IMR-90 (cell line): ENCODE results near the gene PRSS2. TPM values are rescaled to one million over a fixed set of nuclear protein-coding genes. Genes with fewer than 3 reads are reported as not detected.

ENCODE experiments used
- ATAC-seq: fragments of 200-7000 bp; cut with Tn5 transposase; 2 replicates; pipeline ENCODE4 v1.9.1; 2020; ENCODE audit warnings: low read depth, mild to moderate bottlenecking, moderate library complexity
- BruUV-seq: library from RNA; stranded (reverse); fragments of 400-500 nt; replicated peaks from 2 replicates; lab custom pipeline; 2021; lab: Mats Ljungman, UMichigan
- CTCF ChIA-PET: fragments of 300-600 bp; formaldehyde crosslinking; extraction: SDS; loops from one replicate; lab custom pipeline; 2021; ENCODE audit warnings: antibody characterized with exemption; lab: Yijun Ruan, JAX
- POLR2A ChIA-PET: fragments of 300-600 bp; sonication (Branson Sonifier 250); formaldehyde crosslinking; loops from one replicate; lab custom pipeline; 2022; ENCODE audit warnings: antibody characterized with exemption; ENCODE audit not compliant: unreplicated experiment; lab: Charles Lee
- DNase-seq: peaks from one replicate; pipeline ENCODE4 v3.0.0; 2013
- H2AFZ ChIP-seq: replicated peaks from 2 replicates; pipeline ENCODE3; 2013; ENCODE audit warnings: low read length, mild to moderate bottlenecking; ENCODE audit not compliant: poor library complexity
- H2AK5ac ChIP-seq: 2 replicates; pipeline ENCODE4 v1.6.1; 2013; ENCODE audit warnings: low read depth, low read length, inconsistent platforms
- H2AK9ac ChIP-seq: replicated peaks from 2 replicates; pipeline ENCODE3; 2013; ENCODE audit warnings: mild to moderate bottlenecking, low read depth, low read length, moderate library complexity; ENCODE audit not compliant: poor library complexity
- H2BK120ac ChIP-seq: 2 replicates; pipeline ENCODE4 v1.6.1; 2013; ENCODE audit warnings: low read depth, low read length, inconsistent platforms
- H2BK15ac ChIP-seq: 3 replicates; pipeline ENCODE4 v1.6.1; 2013; ENCODE audit warnings: low read depth, low read length, inconsistent platforms
- H2BK20ac ChIP-seq: 2 replicates; pipeline ENCODE4 v1.6.1; 2013; ENCODE audit warnings: low read depth, mild to moderate bottlenecking, inconsistent platforms, low read length, moderate library complexity
- H2BK5ac ChIP-seq: 2 replicates; pipeline ENCODE4 v1.6.1; 2013; ENCODE audit warnings: mild to moderate bottlenecking, low read depth, low read length, inconsistent platforms; ENCODE audit not compliant: poor library complexity, severe bottlenecking
- H3K14ac ChIP-seq: replicated peaks from 2 replicates; pipeline ENCODE4 v1.6.1; 2013; ENCODE audit warnings: low read depth, low read length, inconsistent platforms
- H3K18ac ChIP-seq: 2 replicates; pipeline ENCODE4 v1.6.1; 2013; ENCODE audit warnings: low read depth, low read length, control low read depth
- H3K23ac ChIP-seq: 2 replicates; pipeline ENCODE4 v1.6.1; 2013; ENCODE audit warnings: low read depth, low read length, inconsistent platforms
- H3K27ac ChIP-seq: 2 replicates; pipeline ENCODE4 v1.5.1; 2013; ENCODE audit warnings: mild to moderate bottlenecking, control low read depth, low read length; ENCODE audit not compliant: insufficient read depth
- H3K27me3 ChIP-seq: 2 replicates; pipeline ENCODE4 v1.6.1; 2013; ENCODE audit warnings: low read length; ENCODE audit not compliant: control insufficient read depth, insufficient read depth
- H3K36me3 ChIP-seq: 2 replicates; pipeline ENCODE4 v1.6.1; 2013; ENCODE audit warnings: low read length, mixed read lengths; ENCODE audit not compliant: control insufficient read depth, insufficient read depth
- H3K4ac ChIP-seq: 2 replicates; pipeline ENCODE4 v1.6.1; 2013; ENCODE audit warnings: low read depth, low read length, inconsistent platforms
- H3K4me1 ChIP-seq: 2 replicates; pipeline ENCODE4 v1.6.1; 2013; ENCODE audit warnings: low read length, mixed read lengths; ENCODE audit not compliant: control insufficient read depth, insufficient read depth
- H3K4me2 ChIP-seq: 2 replicates; pipeline ENCODE4 v1.6.1; 2013; ENCODE audit warnings: low read depth, mild to moderate bottlenecking, control low read depth, low read length, moderate library complexity
- H3K4me3 ChIP-seq: 2 replicates; pipeline ENCODE4 v1.5.1; 2013; ENCODE audit warnings: low read depth, mild to moderate bottlenecking, control low read depth, low read length, moderate library complexity; ENCODE audit not compliant: insufficient read depth
- H3K56ac ChIP-seq: 2 replicates; pipeline ENCODE4 v1.6.1; 2013; ENCODE audit warnings: low read length, inconsistent platforms; ENCODE audit not compliant: insufficient read depth; ENCODE audit errors: extremely low read depth
- H3K79me1 ChIP-seq, 2 experiments: 2 replicates each; pipeline ENCODE4 v1.6.1; 2013; ENCODE audit warnings: low read length in 2 of 2, inconsistent platforms in 1 of 2, low read depth in 1 of 2
- H3K9ac ChIP-seq: 2 replicates; pipeline ENCODE4 v1.6.1; 2013; ENCODE audit warnings: low read depth, low read length, control low read depth
- H3K9me1 ChIP-seq: 2 replicates; pipeline ENCODE4 v1.6.1; 2013; ENCODE audit warnings: low read length, inconsistent platforms; ENCODE audit not compliant: insufficient read depth
- H3K9me3 ChIP-seq: 2 replicates; pipeline ENCODE4 v1.6.1; 2013; ENCODE audit warnings: low read length; ENCODE audit not compliant: control insufficient read depth, insufficient read depth
- H4K20me1 ChIP-seq: 2 replicates; pipeline ENCODE4 v1.6.1; 2013; ENCODE audit warnings: low read length, inconsistent platforms; ENCODE audit not compliant: insufficient read depth
- H4K5ac ChIP-seq: 2 replicates; pipeline ENCODE4 v1.6.1; 2013; ENCODE audit warnings: mild to moderate bottlenecking, low read depth, low read length, control low read depth
- H4K8ac ChIP-seq, 2 experiments: 2 replicates each; pipeline ENCODE4 v1.6.1; 2013; ENCODE audit warnings: low read depth in 2 of 2, low read length in 2 of 2, control low read depth in 1 of 2, inconsistent platforms in 1 of 2
- H4K91ac ChIP-seq: 2 replicates; pipeline ENCODE4 v1.6.1; 2013; ENCODE audit warnings: low read depth, low read length, inconsistent platforms; ENCODE audit not compliant: insufficient read depth
- BHLHE40 ChIP-seq: fragments of 150-350 bp; IDR thresholded peaks from 2 replicates; pipeline ENCODE4 v1.6.1; 2016; ENCODE audit warnings: mild to moderate bottlenecking, low read depth, low read length
- CEBPB ChIP-seq: IDR thresholded peaks from 2 replicates; pipeline ENCODE4 v1.6.1; 2012; ENCODE audit warnings: low read depth, low read length, improper control_type of control experiment
- CHD1 ChIP-seq: IDR thresholded peaks from 2 replicates; pipeline ENCODE4 v1.6.1; 2012; ENCODE audit warnings: low read depth, low read length, improper control_type of control experiment
- MAFK ChIP-seq: IDR thresholded peaks from 2 replicates; pipeline ENCODE4 v1.6.1; 2012; ENCODE audit warnings: low read depth, low read length, improper control_type of control experiment
- MAZ ChIP-seq: IDR thresholded peaks from 2 replicates; pipeline ENCODE4 v1.6.1; 2012; ENCODE audit warnings: low read depth, mild to moderate bottlenecking, low read length, improper control_type of control experiment, moderate library complexity, borderline replicate concordance
- MXI1 ChIP-seq: IDR thresholded peaks from 2 replicates; pipeline ENCODE4 v1.6.1; 2012; ENCODE audit warnings: low read depth, mild to moderate bottlenecking, low read length, moderate library complexity, borderline replicate concordance
- NFE2L2 ChIP-seq: fragments of 150-350 bp; IDR thresholded peaks from 2 replicates; pipeline ENCODE4 v1.6.1; 2016; ENCODE audit warnings: low read depth, mild to moderate bottlenecking, low read length
- POLR2A ChIP-seq: IDR thresholded peaks from 2 replicates; pipeline ENCODE4 v1.6.1; 2012; ENCODE audit warnings: mild to moderate bottlenecking, low read depth, low read length
- RAD21 ChIP-seq: IDR thresholded peaks from 2 replicates; pipeline ENCODE4 v1.6.1; 2012; ENCODE audit warnings: low read length, improper control_type of control experiment
- RCOR1 ChIP-seq: IDR thresholded peaks from 2 replicates; pipeline ENCODE4 v1.6.1; 2012; ENCODE audit warnings: mild to moderate bottlenecking, low read length, improper control_type of control experiment; ENCODE audit not compliant: insufficient replicate concordance
- RFX5 ChIP-seq: IDR thresholded peaks from 2 replicates; pipeline ENCODE4 v1.8.0; 2012; ENCODE audit warnings: low read depth, mild to moderate bottlenecking, low read length, moderate library complexity
- SMC3 ChIP-seq: fragments of 150-350 bp; IDR thresholded peaks from 2 replicates; pipeline ENCODE4 v1.6.1; 2016; ENCODE audit warnings: low read depth, mild to moderate bottlenecking, antibody characterized with exemption, low read length, moderate library complexity
- WGBS, 2 experiments: methylation state at CpG; one replicate each; pipeline versions ENCODE4 v1.1.5 to v1.1.7; 2013; ENCODE audit warnings: missing lambda C conversion rate in 2 of 2; ENCODE audit not compliant: insufficient read length in 1 of 2; ENCODE audit errors: extremely low coverage in 2 of 2; 5-methylcytosine and 5-hydroxymethylcytosine counted together
- dilution Hi-C: fragments of 300-500 bp; cut with HindIII; formaldehyde crosslinking; loops from one replicate; pipeline ENCODE4 v1.14.3; 2018; ENCODE audit warnings: low sequenced_read_pairs; ENCODE audit not compliant: unreplicated experiment
- in situ Hi-C: fragments of 300-500 bp; cut with MboI; formaldehyde crosslinking; loops from 3 replicates; pipeline ENCODE4 v1.14.3; 2019; ENCODE audit warnings: low sequenced_read_pairs, inconsistent platforms, mixed read lengths
- intact Hi-C: fragments of 100-400 bp; cut with micrococcal nuclease; formaldehyde crosslinking; loops from 2 replicates; pipeline ENCODE4 v1.10.0; 2022
- polyA plus RNA-seq, 3 experiments: library from polyadenylated mRNA; depleted of rRNA; stranded (reverse); fragments of >200 nt; gene quantifications; 2 replicates each; pipeline ENCODE4 v1.2.3, GENCODE V29; 2012; ENCODE audit warnings: low replicate concordance in 1 of 3
- total RNA-seq: library from RNA; depleted of rRNA; stranded (reverse); fragments of >200 nt; gene quantifications from 2 replicates; pipeline ENCODE4 v1.2.3, GENCODE V29; 2012
- TF ChIP-seq, protein P1 (sequence below): conservative IDR thresholded peaks from 2 replicates; pipeline ENCODE4 v1.5.1; 2012; ENCODE audit warnings: mild to moderate bottlenecking, low read depth, low read length, improper control_type of control experiment
- TF ChIP-seq, protein P2 (sequence below): fragments of 150-350 bp; IDR thresholded peaks from 2 replicates; pipeline ENCODE4 v1.6.1; 2017; ENCODE audit warnings: mild to moderate bottlenecking, antibody characterized with exemption, low read length, low read depth
- TF ChIP-seq, protein P3 (sequence below): fragments of 150-350 bp; IDR thresholded peaks from 2 replicates; pipeline ENCODE4 v1.6.1; 2016; ENCODE audit warnings: low read depth, mild to moderate bottlenecking, low read length, moderate library complexity, borderline replicate concordance

Gene PRSS2
- total and polyA plus RNA-seq, 2 of the 4 experiments (the other 2 are of a cell fraction) = not detected

DNA sequence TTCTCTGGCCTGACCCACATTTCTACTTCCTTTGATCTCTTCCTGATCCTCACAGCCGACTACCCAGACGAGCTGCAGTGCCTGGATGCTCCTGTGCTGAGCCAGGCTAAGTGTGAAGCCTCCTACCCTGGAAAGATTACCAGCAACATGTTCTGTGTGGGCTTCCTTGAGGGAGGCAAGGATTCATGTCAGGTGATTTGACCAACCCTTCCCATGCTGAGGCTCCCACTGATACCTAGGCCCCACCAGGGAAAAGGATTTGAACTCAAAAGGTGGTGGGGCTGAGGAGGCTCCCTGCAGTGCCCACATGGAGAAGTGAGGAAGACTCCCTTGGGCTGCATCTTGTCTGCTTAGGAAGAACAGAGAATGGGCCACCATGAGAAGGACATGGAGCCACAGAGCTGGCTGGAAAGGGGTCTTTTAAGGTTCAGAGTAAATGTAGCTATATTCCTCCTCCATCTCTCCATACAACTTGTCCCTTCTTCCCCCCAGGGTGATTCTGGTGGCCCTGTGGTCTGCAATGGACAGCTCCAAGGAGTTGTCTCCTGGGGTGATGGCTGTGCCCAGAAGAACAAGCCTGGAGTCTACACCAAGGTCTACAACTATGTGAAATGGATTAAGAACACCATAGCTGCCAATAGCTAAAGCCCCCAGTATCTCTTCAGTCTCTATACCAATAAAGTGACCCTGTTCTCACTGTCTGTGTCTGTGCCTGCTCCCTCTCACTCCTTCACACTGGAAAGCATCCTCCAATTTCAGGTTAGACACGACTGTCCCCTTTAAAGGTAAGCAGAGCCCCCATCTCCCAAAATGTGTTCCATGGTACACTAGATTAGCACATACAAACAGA is 18.2 kb upstream of the PRSS2 start:
- Histone ChIP-seq H4K20me1 (no peaks in the 10 kb centered on the region), H3K4me1 (no peaks in the 10 kb centered on the region), H2AK5ac (no peak overlapping the region), H3K27ac (no peak overlapping the region), H3K4me3 (no peak overlapping the region), H2AK9ac (no peak overlapping the region), H3K18ac (no peak overlapping the region), H3K23ac (no peak overlapping the region), H2AFZ (no peak overlapping the region), H3K14ac (no peak overlapping the region), H2BK5ac (no peak overlapping the region), H3K36me3 (no peaks in the 10 kb centered on the region), H3K9ac (no peak overlapping the region), H3K9me1 (no peaks in the 10 kb centered on the region), H4K5ac (no peak overlapping the region), H3K9me3 (no peaks in the 10 kb centered on the region), H2BK120ac (no peak overlapping the region), H3K56ac (no peak overlapping the region), H3K27me3 (no peaks in the 10 kb centered on the region; the same call in 1 of the 2 replicates), H4K91ac (no peak overlapping the region), H4K8ac (no peak overlapping the region), H3K4ac (no peak overlapping the region), H3K4me2 (no peak overlapping the region), H2BK15ac (no peak overlapping the region), H3K79me1 (no peaks in the 10 kb centered on the region), H2BK20ac (no peak overlapping the region)
- no peak for ATAC-seq
- DNase-seq = no peak
- in situ Hi-C loops (no loop called here), dilution Hi-C loops (no loop called here), intact Hi-C loops (no loop called here)
- no TSS peak for BruUV-seq
- no CpG with 5 or more reads among the region's 3 CpGs for WGBS, 2 experiments
- ChIA-PET CTCF (no interaction called here), POLR2A (no interaction called here)
- TF ChIP-seq POLR2A (no peak), RCOR1 (no peak), RAD21 (no peak), RFX5 (no peak), NFE2L2 (no peak), SMC3 (no peak), CHD1 (no peak), MAFK (no peak), CEBPB (no peak), MAZ (no peak), BHLHE40 (no peak), MXI1 (no peak)
- TF ChIP-seq, protein P1, sequence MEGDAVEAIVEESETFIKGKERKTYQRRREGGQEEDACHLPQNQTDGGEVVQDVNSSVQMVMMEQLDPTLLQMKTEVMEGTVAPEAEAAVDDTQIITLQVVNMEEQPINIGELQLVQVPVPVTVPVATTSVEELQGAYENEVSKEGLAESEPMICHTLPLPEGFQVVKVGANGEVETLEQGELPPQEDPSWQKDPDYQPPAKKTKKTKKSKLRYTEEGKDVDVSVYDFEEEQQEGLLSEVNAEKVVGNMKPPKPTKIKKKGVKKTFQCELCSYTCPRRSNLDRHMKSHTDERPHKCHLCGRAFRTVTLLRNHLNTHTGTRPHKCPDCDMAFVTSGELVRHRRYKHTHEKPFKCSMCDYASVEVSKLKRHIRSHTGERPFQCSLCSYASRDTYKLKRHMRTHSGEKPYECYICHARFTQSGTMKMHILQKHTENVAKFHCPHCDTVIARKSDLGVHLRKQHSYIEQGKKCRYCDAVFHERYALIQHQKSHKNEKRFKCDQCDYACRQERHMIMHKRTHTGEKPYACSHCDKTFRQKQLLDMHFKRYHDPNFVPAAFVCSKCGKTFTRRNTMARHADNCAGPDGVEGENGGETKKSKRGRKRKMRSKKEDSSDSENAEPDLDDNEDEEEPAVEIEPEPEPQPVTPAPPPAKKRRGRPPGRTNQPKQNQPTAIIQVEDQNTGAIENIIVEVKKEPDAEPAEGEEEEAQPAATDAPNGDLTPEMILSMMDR = no peak
- TF ChIP-seq, protein P2, sequence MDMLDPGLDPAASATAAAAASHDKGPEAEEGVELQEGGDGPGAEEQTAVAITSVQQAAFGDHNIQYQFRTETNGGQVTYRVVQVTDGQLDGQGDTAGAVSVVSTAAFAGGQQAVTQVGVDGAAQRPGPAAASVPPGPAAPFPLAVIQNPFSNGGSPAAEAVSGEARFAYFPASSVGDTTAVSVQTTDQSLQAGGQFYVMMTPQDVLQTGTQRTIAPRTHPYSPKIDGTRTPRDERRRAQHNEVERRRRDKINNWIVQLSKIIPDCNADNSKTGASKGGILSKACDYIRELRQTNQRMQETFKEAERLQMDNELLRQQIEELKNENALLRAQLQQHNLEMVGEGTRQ = no peak
- TF ChIP-seq, protein P3, sequence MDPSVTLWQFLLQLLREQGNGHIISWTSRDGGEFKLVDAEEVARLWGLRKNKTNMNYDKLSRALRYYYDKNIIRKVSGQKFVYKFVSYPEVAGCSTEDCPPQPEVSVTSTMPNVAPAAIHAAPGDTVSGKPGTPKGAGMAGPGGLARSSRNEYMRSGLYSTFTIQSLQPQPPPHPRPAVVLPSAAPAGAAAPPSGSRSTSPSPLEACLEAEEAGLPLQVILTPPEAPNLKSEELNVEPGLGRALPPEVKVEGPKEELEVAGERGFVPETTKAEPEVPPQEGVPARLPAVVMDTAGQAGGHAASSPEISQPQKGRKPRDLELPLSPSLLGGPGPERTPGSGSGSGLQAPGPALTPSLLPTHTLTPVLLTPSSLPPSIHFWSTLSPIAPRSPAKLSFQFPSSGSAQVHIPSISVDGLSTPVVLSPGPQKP = no peak
